Measurements from ENCODE around the gene OR10A3.

GRCh38 chr11:7941146-7941545, 362 bp downstream of the OR10A3 start:
- TF ChIP-seq CTCF (IDR thresholded peaks at IDR 0.05 in 8 of 11, conservative IDR thresholded peaks at IDR 0.05 in 3 of 11), result no peak
- no peak for TF ChIP-seq POLR2AphosphoS5 (IDR thresholded peaks at IDR 0.05)
- no peak for TF ChIP-seq POLR2A (IDR thresholded peaks at IDR 0.05)
